ENCODE results near the gene COL9A1. TPM values are rescaled to one million over a fixed set of nuclear protein-coding genes. Genes with fewer than 3 reads are reported as not detected.

The COL9A1 gene
- total and polyA plus RNA-seq, 7 donors = 0.03 to 0.10 TPM; not detected in 5

GRCh38 chr6:70183538-70183937, 119.3 kb downstream of the COL9A1 start:
- TF ChIP-seq CTCF (IDR thresholded peaks at IDR 0.05) = no peak
- no peak for DNase-seq
- 41 to 52% (median 48%) methylated on average over 3 of the region's 3 CpGs for WGBS, 3 donors
- no peak for ATAC-seq
- intact Hi-C loops (cut with DNase I) = no loop called here
- H3K36me3 ChIP-seq (ENCODE audit: insufficient read depth in 1 of 2, low read depth in 1 of 2) = no peaks in the 10 kb centered on the region
- H3K4me1 ChIP-seq = no peaks in the 10 kb centered on the region
- no peaks in the 10 kb centered on the region for H3K27me3 ChIP-seq (ENCODE audit: insufficient read depth in 3 of 3, low read length in 2 of 3)
- no peaks in the 10 kb centered on the region for H3K9me3 ChIP-seq
- no peak overlapping the region for H3K27ac ChIP-seq
- H3K4me3 ChIP-seq = no peak overlapping the region

- TF ChIP-seq CTCF (IDR thresholded peaks at IDR 0.05) = no peak
- intact Hi-C loops (cut with DNase I) = no loop called here
- 45 to 62% (median 46%) methylated on average over 1 of the region's 1 CpG for WGBS, 3 donors
- Histone ChIP-seq H3K4me1 (no peaks in the 10 kb centered on the region), H3K9me3 (no peaks in the 10 kb centered on the region), H3K27ac (no peak overlapping the region), H3K4me3 (no peak overlapping the region), H3K36me3 (ENCODE audit: insufficient read depth in 1 of 2, low read depth in 1 of 2) (no peaks in the 10 kb centered on the region), H3K27me3 (ENCODE audit: insufficient read depth in 3 of 3, low read length in 2 of 3) (no peaks in the 10 kb centered on the region)
- ATAC-seq (no peak), DNase-seq (no peak)
Observed at GRCh38 chr6:70180901-70181599, 121.8 kb downstream of the COL9A1 start.

- WGBS, 3 donors = 86 to 90% (median 88%) methylated on average over 2 of the region's 2 CpGs
- Histone ChIP-seq H3K36me3 (ENCODE audit: insufficient read depth in 1 of 2, low read depth in 1 of 2) (no peaks in the 10 kb centered on the region), H3K9me3 (no peaks in the 10 kb centered on the region), H3K27ac (no peak overlapping the region), H3K27me3 (ENCODE audit: insufficient read depth in 3 of 3, low read length in 2 of 3) (no peaks in the 10 kb centered on the region), H3K4me3 (no peak overlapping the region), H3K4me1 (no peaks in the 10 kb centered on the region)
- ATAC-seq = no peak
- intact Hi-C loops (cut with DNase I) = no loop called here
- DNase-seq = no peak
- no peak for TF ChIP-seq CTCF (IDR thresholded peaks at IDR 0.05)
Observed at GRCh38 chr6:70180183-70180900, 122.5 kb downstream of the COL9A1 start.

- Histone ChIP-seq H3K27ac (no peak overlapping the region), H3K9me3 (no peaks in the 10 kb centered on the region), H3K27me3 (ENCODE audit: insufficient read depth in 3 of 3, low read length in 2 of 3) (no peaks in the 10 kb centered on the region), H3K4me1 (no peaks in the 10 kb centered on the region), H3K4me3 (no peak overlapping the region), H3K36me3 (ENCODE audit: insufficient read depth in 1 of 2, low read depth in 1 of 2) (no peaks in the 10 kb centered on the region)
- 78 to 88% (median 83%) methylated on average over 3 of the region's 3 CpGs for WGBS, 3 donors
- intact Hi-C loops (cut with DNase I) = no loop called here
- no peak for TF ChIP-seq CTCF (IDR thresholded peaks at IDR 0.05)
- ATAC-seq (no peak), DNase-seq (no peak)
Observed at GRCh38 chr6:70176842-70177550, 125.9 kb downstream of the COL9A1 start.
